Measurements from ENCODE around the gene GALNT6.

GRCh38 chr12:51339750-51340149 lies 51.5 kb downstream of the GALNT6 start:
- TF ChIP-seq, protein P1, sequence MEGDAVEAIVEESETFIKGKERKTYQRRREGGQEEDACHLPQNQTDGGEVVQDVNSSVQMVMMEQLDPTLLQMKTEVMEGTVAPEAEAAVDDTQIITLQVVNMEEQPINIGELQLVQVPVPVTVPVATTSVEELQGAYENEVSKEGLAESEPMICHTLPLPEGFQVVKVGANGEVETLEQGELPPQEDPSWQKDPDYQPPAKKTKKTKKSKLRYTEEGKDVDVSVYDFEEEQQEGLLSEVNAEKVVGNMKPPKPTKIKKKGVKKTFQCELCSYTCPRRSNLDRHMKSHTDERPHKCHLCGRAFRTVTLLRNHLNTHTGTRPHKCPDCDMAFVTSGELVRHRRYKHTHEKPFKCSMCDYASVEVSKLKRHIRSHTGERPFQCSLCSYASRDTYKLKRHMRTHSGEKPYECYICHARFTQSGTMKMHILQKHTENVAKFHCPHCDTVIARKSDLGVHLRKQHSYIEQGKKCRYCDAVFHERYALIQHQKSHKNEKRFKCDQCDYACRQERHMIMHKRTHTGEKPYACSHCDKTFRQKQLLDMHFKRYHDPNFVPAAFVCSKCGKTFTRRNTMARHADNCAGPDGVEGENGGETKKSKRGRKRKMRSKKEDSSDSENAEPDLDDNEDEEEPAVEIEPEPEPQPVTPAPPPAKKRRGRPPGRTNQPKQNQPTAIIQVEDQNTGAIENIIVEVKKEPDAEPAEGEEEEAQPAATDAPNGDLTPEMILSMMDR (conservative IDR thresholded peaks at IDR 0.05 in 1 of 2, IDR thresholded peaks at IDR 0.05 in 1 of 2; ENCODE audit: low read depth in 1 of 2, low read length in 2 of 2) = no peak
- TF ChIP-seq EZH2 (IDR thresholded peaks at IDR 0.05; ENCODE audit: low read length, missing control alignments) = no peak
